Kidney epithelial cell (primary cell): Measurements from ENCODE around the gene PHTF2. TPM values are rescaled to one million over a fixed set of nuclear protein-coding genes. Genes with fewer than 3 reads are reported as not detected.
"Not testable (repeated sequence)": the region's sequence is repeated elsewhere in the genome, so short reads cannot be mapped to it uniquely, and the experiment has no call there.

ENCODE experiments used
- DNase-seq: peaks from one replicate; pipeline ENCODE4 v3.0.0-alpha.2; 2010; ENCODE audit warnings: low read depth
- H3K27me3 ChIP-seq: 2 replicates; pipeline ENCODE4 v1.6.0; 2011; ENCODE audit warnings: low read length; ENCODE audit not compliant: control insufficient read depth, insufficient read depth
- H3K36me3 ChIP-seq: 2 replicates; pipeline ENCODE4 v1.5.1; 2011; ENCODE audit warnings: low read length; ENCODE audit not compliant: control insufficient read depth, insufficient read depth
- H3K4me3 ChIP-seq: 2 replicates; pipeline ENCODE4 v1.5.1; 2011; ENCODE audit warnings: low read depth, mild to moderate bottlenecking, control low read depth, low read length
- CTCF ChIP-seq: IDR thresholded peaks from 2 replicates; pipeline ENCODE4 v1.5.1; 2011; ENCODE audit warnings: mild to moderate bottlenecking, moderate library complexity, low read length, control low read depth, inconsistent platforms; ENCODE audit not compliant: insufficient read depth, poor library complexity, severe bottlenecking
- total RNA-seq: library from RNA; depleted of rRNA; stranded (reverse); fragments of >200 nt; gene quantifications from 2 replicates; pipeline ENCODE4 v1.2.3, GENCODE V29; 2015

PHTF2 gene
- total RNA-seq, 1 donor from 2014 or later = 7.3 TPM

GRCh38 chr7:77771901-77772300 is 26.7 kb upstream of the PHTF2 start:
- H3K36me3 ChIP-seq = no peaks in the 10 kb centered on the region
- DNase-seq = no peak
- no peak for TF ChIP-seq CTCF
- H3K4me3 ChIP-seq = no peak overlapping the region
- H3K27me3 ChIP-seq = no peaks in the 10 kb centered on the region

- Histone ChIP-seq H3K27me3 (no peaks in the 10 kb centered on the region), H3K36me3 (no peaks in the 10 kb centered on the region), H3K4me3 (no peak overlapping the region)
- TF ChIP-seq CTCF = no peak
- no peak for DNase-seq
These were observed 20.0 kb upstream of the PHTF2 start for GRCh38 chr7:77778535-77778934.

- DNase-seq = no peak
- TF ChIP-seq CTCF = no peak
- H3K36me3 ChIP-seq = no peaks in the 10 kb centered on the region
- no peak overlapping the region for H3K4me3 ChIP-seq
- H3K27me3 ChIP-seq = no peaks in the 10 kb centered on the region
These were observed 16.2 kb upstream of the PHTF2 start for GRCh38 chr7:77782383-77782782.

- no peak for TF ChIP-seq CTCF
- no peaks in the 10 kb centered on the region for H3K27me3 ChIP-seq
- no peak for DNase-seq
- H3K4me3 ChIP-seq = no peak overlapping the region
- H3K36me3 ChIP-seq = no peaks in the 10 kb centered on the region
These were observed 15.5 kb upstream of the PHTF2 start for GRCh38 chr7:77783111-77783510.

- TF ChIP-seq CTCF = no peak
- no peaks in the 10 kb centered on the region for H3K36me3 ChIP-seq
- no peak for DNase-seq
- H3K27me3 ChIP-seq = no peaks in the 10 kb centered on the region
- no peak overlapping the region for H3K4me3 ChIP-seq
These were observed 15.0 kb upstream of the PHTF2 start for GRCh38 chr7:77783545-77783944.

GRCh38 chr7:77784426-77784825 is 14.1 kb upstream of the PHTF2 start:
- H3K36me3 ChIP-seq, DNase-seq, H3K27me3 ChIP-seq, H3K4me3 ChIP-seq: not testable (repeated sequence)
